ENCODE data around the gene C19orf81. TPM values are rescaled to one million over a fixed set of nuclear protein-coding genes. Genes with fewer than 3 reads are reported as not detected.

C19orf81 gene
- not detected in 2 replicates for total RNA-seq

GRCh38 chr19:50649433-50650391 lies at the start of gene C19orf81:
Gene C19orf81 (plus strand): TSS chr19:50649445. CDS start chr19:50649445, 0 bp downstream.

GRCh38 chr19:50639121-50640112 lies 9.8 kb upstream of the C19orf81 start, which contains the start of gene SYT3:
Gene SYT3 (minus strand): TSS chr19:50639881. CDS start chr19:50637411, 2,470 bp downstream.

Other genes starting within 250 kb of the C19orf81 start
- gene SPIB, start 230.5 kb upstream of the C19orf81 start, total RNA-seq, result 3.0 TPM in 1 of 2 replicates, not detected in the other
- not detected in 2 replicates for gene MYBPC2, start 216.6 kb upstream of the C19orf81 start, total RNA-seq
- gene EMC10, start 172.9 kb upstream of the C19orf81 start, total RNA-seq, result 38.0 and 58.7 TPM in 2 replicates
- 0.15 and 0.33 TPM in 2 replicates for gene GARIN5A, start 172.6 kb upstream of the C19orf81 start, total RNA-seq
- 42.2 and 49.1 TPM in 2 replicates for gene JOSD2, start 138.3 kb upstream of the C19orf81 start, total RNA-seq
- gene ASPDH, start 135.5 kb upstream of the C19orf81 start, total RNA-seq, result not detected in 2 replicates
- under 0.01 and 2.0 TPM in 2 replicates for gene LRRC4B, start 81.0 kb upstream of the C19orf81 start, total RNA-seq
- gene SYT3, start 9.6 kb upstream of the C19orf81 start, total RNA-seq, result under 0.01 and 0.17 TPM in 2 replicates
- 7.3 and 8.6 TPM in 2 replicates for gene SHANK1, start 70.4 kb downstream of the C19orf81 start, total RNA-seq
- gene CLEC11A, start 73.9 kb downstream of the C19orf81 start, total RNA-seq, result 64.9 and 117 TPM in 2 replicates
- gene GPR32, start 121.0 kb downstream of the C19orf81 start, total RNA-seq, result not detected in 2 replicates
- not detected in 2 replicates for gene ACP4, start 141.0 kb downstream of the C19orf81 start, total RNA-seq
- gene KLK1, start 174.3 kb downstream of the C19orf81 start, total RNA-seq, result not detected in 2 replicates
- gene KLK15, start 184.1 kb downstream of the C19orf81 start, total RNA-seq, result not detected in 2 replicates
- gene KLK3, start 205.5 kb downstream of the C19orf81 start, total RNA-seq, result not detected in 2 replicates
- not detected in 2 replicates for gene KLK2, start 224.0 kb downstream of the C19orf81 start, total RNA-seq

Data from smooth muscle cell of trachea (primary cell).